GM18951 (cell line): ENCODE results near the gene CSTF2T.

ENCODE experiments used
- POLR2A ChIP-seq: IDR thresholded peaks from 4 replicates; pipeline ENCODE4 v1.6.1; 2011; ENCODE audit warnings: mild to moderate bottlenecking; ENCODE audit not compliant: insufficient read length, insufficient read depth; ENCODE audit errors: extremely low read depth
- in situ Hi-C: fragments of 300-500 bp; cut with MboI; formaldehyde crosslinking; loops from one replicate; pipeline ENCODE4 v1.12.0; 2022; ENCODE audit warnings: low sequenced_read_pairs, mixed read lengths, inconsistent platforms; ENCODE audit not compliant: unreplicated experiment

The CSTF2T gene, protein sequence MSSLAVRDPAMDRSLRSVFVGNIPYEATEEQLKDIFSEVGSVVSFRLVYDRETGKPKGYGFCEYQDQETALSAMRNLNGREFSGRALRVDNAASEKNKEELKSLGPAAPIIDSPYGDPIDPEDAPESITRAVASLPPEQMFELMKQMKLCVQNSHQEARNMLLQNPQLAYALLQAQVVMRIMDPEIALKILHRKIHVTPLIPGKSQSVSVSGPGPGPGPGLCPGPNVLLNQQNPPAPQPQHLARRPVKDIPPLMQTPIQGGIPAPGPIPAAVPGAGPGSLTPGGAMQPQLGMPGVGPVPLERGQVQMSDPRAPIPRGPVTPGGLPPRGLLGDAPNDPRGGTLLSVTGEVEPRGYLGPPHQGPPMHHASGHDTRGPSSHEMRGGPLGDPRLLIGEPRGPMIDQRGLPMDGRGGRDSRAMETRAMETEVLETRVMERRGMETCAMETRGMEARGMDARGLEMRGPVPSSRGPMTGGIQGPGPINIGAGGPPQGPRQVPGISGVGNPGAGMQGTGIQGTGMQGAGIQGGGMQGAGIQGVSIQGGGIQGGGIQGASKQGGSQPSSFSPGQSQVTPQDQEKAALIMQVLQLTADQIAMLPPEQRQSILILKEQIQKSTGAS

DNA sequence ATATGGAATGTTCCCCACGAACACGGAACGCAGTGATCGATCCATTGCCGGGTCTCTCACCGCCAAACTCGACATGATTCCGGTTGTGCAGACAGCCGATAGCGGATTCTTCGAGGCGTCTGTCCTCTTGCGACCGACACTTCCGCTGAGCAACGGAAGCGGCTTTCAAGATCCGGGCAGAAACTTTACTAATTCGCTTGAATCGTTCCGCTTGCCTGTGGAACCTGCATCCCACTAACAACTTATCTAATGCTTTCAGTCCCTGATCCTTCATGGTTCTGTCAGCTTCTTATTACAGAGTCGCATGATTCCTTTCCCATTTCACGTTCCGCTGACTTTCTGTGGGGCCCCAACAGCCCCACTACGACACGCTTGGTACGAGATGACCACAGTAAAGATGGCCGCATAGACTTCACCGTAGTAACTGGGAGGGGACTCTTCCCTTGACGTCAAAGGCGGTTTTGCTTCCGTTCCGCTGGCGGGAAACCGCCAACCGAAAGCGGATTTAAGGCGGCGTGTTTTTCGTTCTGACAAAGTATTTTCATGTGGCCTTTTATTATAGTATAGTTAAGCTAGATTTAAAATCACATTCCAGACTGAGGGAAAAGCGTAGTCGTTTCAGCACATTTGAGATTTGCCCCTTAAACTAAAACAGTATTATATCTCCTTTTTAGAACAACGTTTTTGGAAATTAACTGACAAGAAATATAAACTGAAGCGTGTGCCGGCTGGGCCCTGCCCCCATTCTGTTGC is at the start of gene CSTF2T:
Gene CSTF2T (minus strand): TSS at position 121 of the 753 bp plus-strand sequence. CDS start 46 bp downstream, at position 75.
- in situ Hi-C loops = no loop called here
- peak; percentile 83 for TF ChIP-seq POLR2A

DNA sequence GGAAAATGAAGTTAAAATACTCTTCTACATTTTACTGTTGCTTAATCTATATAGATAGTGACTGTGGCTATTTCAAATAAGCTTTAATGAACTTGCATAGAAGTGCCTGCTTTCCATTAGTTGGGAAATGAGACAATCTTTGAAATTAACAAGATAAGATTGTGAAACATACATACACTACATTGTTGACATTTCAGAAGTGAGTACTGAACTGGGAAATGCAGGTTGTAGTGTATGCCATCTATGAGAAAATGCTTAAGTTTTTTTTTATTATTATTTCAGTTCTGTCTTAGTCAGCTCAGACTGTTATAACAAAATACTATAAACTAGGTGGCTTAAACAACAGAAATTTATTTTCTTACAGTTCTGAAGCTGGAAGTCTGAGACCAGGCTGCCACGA is 49.6 kb upstream of the CSTF2T start:
- no peak for TF ChIP-seq POLR2A
- in situ Hi-C loops = no loop called here

DNA sequence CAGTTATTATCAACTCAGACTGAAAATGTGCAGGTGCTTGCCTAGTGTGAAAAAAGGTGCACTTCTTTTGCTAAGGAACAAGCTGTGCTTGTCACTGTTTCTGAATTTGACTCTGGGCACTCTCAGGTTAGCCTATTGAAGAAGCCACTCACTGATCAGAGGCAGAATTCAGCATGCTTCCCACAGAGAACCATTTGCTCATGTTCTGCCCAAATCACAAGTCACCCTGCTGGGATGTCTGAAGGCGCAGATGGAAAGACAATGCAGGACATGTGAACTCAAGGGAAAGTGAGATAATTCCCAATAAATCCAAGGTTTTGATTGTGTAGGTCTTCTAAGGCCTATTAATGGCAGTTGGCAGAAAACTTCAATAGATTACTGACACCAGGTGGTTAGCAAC is 47.8 kb upstream of the CSTF2T start:
- no peak for TF ChIP-seq POLR2A
- in situ Hi-C loops = no loop called here

DNA sequence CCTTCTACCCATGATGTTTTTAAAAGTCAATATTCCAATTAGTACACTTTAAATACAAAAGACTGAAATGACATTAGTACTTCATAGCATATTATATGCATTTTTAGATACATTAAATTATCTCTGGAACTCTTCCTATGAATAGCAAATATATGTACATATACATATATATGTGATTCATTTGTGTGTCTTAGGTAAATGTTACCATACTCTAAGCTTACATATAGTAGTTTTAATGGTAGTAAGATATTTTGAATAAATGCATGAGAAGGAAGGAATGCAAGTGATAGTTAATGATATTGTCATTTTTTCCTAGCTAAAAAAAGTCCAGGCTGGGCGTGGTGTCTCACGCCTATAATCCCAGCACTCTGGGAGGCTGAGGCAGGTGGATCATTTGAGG is 46.0 kb upstream of the CSTF2T start:
- TF ChIP-seq POLR2A = no peak
- in situ Hi-C loops = no loop called here

DNA sequence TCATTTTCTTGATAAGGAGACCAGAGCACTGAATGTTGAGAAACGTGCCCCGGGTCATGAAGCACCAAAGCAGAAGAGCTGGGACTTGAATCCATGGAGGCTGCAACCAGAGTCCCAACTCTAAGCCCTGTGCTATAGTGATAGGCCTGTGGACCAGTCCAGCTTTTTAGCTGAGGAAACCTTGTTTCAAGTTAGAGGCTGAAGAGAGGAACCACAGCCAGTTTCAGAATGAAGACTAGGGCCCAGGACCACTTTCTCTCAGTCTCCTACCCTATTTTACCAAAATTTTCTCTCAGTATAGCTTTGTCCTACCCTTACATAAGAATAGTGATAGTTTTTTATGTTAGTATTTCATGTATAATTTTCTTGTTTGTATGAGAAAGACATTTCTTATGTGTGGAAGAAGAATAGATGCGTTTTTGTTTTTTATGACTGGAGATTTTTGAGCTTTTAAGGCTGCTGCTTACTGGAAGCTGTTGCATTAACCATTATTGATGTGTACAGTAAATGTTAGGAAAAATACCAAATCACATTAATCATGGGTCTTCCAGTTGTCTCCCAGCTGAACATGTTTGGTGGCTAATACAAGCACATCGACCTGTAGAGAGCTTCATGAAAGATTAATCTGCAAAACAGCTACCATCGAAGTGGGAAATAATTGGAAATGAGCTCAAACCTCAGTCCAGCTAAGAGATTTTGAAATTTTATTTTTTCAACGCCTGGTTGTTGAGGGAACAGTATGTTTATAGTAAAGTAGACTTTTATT is 45.0 kb upstream of the CSTF2T start:
- no peak for TF ChIP-seq POLR2A
- in situ Hi-C loops = no loop called here

DNA sequence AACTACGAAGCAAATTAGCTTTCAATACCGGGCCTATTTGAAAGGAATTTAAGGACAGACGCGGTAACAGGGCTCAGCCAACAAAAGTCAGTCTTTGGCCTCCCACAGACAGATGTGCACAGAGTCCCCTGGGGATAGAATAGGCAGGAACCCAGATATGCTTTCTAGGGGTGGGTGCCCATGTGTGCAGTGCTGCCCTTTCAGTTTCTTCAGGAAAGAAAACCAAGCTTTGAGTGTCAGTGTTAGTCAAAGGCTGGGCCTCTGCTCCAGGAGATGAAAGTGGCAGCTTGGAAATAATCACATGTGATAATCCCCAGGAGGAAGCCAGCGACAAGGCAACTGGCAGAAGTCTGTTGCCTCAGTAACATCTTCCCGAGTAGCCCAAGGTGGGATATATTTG is 43.8 kb upstream of the CSTF2T start:
- no peak for TF ChIP-seq POLR2A
- in situ Hi-C loops = no loop called here

DNA sequence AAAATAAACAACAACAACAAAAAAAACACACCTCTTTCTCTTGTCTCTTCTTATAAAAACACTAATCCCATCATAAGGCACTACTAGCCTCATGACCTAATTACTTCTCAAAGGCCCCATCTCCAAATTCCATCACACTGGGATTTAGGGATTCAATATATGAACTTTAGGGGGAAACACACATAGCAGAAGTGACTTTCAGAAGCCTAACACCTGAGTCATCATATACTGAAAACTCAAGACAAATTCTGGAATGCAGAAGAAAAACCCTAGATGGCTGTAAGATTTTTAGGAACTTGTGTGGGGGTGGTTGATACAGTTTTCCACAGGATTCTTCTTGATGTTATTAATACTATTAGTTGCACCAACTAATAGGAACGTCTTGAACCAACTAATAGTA is 33.7 kb upstream of the CSTF2T start:
- in situ Hi-C loops = no loop called here
- TF ChIP-seq POLR2A = no peak

DNA sequence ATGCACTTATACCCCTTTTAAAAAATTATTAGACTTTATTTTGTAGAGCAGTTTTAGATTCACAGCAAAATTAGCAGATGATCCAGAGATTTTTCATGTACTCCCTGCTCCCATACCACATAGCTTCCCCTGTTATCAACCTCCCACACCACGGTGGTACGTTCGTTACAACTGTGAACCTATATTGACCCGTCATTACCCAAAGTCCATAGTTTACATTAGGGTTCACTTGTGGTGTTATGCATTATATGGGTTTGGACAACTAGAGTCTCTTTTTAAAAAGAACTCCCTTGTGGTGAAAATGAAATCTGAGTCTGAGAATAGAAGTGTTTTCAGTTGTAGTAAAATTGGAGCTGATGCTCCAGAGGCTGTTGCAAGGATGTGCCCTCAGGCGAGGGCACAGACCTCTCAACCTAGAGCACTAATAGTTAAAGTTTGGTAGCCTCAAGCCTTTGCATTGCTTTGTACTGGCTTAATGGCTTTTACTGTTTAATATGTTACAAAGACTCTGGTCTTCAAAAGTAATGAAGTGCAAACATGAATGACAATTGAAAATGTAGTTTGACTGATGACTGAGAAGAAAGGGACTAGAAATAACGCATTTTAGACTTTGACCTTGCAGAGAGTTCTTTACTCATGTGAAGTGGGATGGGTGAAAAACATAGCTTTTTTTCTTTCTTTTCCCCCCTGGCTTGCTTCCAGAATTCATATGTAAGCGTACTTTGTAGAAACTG is 30.6 kb upstream of the CSTF2T start:
- in situ Hi-C loops = no loop called here
- TF ChIP-seq POLR2A = no peak

DNA sequence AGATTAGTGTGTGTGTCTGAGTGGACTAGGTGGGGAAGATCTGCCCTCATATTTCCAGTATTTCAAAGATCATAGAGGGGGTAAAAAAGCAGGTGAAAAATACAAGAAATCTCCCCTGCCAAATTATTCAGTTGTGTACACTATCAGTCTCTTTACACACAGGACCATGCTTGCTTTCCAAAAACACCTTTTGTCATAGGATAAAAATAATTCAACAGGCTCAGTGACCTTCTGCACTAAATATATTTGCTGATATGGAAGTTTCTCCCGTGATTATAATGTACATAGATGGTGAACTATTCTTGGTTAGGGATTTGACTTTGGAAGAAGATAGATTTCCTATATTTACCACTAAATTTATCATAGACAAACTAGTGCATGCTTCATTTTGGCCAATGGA is 24.6 kb upstream of the CSTF2T start:
- in situ Hi-C loops = no loop called here
- TF ChIP-seq POLR2A = no peak

DNA sequence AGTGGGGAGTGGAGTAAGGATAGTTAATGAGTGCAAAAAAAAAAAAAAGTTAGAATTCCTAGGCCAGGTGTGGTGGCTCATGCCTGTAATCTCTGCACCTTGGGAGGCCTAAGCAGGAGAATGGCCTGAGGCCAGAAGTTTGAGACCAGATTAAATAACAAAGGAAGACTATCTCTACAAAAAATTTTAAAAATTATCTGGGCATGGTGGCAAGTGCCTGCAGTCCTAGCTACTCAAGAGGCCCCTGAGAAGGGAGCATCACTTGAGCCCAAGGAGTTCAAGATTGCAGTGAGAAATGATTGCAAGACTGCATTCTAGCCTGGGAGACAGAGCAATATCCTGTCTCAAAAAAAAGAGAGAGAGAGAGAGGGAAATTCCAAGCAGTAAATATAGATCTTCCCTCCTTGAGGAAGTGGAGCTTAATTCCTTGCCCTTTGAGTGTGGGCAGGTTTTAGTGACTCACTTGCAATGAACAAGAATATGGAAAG is 19.5 kb upstream of the CSTF2T start:
- in situ Hi-C loops = no loop called here
- no peak for TF ChIP-seq POLR2A

DNA sequence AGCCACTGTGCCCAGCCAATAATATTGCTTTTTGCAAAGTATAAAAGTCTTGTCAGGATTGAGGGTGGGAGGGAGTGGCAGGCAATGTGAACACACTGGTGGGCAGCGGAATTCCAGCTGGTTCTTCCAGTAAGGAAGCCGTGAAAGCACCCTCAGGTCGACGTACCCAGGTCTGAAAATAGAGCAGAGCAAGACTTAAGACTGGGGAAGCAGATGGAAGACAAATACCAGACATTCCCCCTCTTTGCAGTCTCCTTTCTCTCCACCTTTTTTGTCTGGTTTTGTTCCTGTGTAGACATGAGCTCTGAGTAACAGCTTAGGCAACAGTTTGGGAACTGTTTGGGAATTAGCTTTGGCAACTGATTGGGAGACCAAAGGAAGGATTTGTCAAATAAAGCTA is 17.6 kb upstream of the CSTF2T start:
- in situ Hi-C loops = no loop called here
- TF ChIP-seq POLR2A = no peak

DNA sequence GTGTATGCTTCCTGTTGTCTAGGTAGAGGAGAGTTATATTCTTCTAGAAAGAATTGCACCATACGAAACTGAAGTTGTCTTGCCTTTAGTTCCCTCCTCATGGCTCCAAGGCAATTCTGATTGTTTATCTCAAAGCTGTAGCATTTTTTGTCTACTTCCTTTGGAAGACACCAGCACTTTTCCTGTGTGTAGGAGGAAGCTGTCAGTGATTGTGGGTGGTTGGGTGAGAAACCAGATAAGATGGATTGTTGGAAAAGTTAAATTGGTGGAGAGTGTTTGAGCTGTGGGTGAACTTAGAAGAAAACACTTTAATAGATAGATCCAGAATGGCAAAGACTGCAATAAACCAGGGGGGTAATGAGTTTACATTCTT is 12.1 kb upstream of the CSTF2T start:
- TF ChIP-seq POLR2A = no peak
- in situ Hi-C loops = no loop called here

DNA sequence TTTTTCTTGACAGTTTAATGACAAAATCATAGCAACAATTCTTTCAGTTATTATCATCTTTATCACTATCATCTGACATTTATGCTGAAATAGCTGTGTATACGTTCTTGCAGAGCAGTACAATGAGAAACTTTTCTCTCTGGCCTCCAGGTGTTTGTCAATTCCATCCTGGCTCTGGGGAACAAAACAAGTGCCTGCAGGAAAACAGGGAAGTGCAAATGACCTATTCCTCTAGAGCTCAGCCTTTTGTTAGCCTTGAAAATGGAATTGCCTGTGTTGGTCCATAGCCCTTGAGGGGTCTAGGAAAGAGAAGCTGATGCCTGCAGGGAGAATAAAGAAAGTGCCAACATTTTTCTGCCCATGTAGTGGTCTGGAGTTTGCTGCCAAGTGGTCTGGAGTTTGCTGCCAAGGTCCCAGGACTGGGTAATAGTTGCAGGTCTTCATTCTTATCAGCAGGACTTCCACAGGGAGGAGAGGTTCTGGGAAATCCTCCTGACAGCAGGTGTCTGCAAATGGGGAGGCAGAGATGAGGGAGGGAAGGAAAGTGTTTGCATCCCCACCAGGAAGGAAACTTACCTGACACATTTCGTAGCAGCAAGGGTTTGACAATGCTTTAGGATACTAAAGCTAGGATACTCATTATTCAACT is 10.1 kb upstream of the CSTF2T start:
- TF ChIP-seq POLR2A = no peak
- in situ Hi-C loops = no loop called here
